ENCODE results near the gene IFNA10.
A peak's percentile ranks its signal among the peaks of the same experiment; 100 is the strongest.
"Not testable (repeated sequence)": the region's sequence is repeated elsewhere in the genome, so short reads cannot be mapped to it uniquely, and the experiment has no call there.

IFNA10 gene

DNA sequence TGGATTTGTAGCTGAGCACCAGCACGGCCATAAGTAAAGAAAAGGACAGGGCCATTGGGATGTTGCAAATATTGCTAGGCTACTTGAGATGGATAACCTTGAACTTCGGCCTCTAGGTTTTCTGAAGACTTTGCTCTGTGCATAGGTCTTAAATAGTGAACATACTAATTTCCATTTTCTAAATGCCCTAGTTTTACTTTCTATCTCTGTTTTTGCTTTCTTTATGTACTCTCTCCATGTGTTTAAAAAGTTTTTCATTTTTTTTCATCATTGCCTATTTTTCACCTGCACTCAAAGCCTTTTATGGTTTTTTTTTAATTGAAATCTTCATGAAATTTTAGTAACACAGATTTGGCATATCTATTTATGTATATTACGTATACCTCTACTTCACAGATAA, at the start of gene IFNA10:
Gene IFNA10 (minus strand): TSS at position 101 of the 400 bp plus-strand sequence. CDS start 46 bp downstream, at position 55.
- DNase-seq, result not testable (repeated sequence)

DNA sequence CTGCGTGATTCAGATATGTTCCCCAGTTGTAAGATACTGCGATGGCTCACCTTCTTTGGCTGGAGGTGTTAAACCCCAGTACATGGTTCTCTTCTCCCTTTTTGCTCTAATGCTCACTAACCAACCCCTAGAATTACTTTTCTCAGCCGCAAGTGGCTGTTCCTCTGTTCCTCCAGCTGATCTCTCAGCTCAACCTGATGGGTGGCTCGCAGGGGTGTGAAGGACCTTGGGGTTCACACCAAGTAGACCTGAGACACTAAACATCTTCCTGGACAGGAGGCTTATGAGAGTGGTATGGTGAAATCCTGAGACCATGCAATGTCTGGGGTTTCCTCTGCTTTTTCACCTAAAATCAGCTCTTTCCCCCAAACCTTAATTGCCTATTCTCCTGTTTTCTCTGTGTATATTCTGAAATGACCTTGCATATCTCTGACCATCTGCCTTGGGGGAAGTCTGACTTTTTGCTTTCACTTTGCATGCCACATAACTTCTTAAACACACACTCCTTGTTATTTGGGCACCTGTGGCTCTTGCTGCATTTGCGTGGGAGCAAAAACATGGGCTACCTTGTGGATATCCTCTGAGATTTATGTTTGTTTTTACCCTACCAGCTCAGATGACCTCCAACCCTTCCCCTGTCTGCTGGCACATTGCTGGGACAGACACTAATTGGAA, 48.7 kb upstream of the IFNA10 start:
- DNase-seq, result peak; percentile 34

GRCh38 chr9:21252721-21253547, 46.0 kb upstream of the IFNA10 start:
- DNase-seq, result peak; percentile 80

DNA sequence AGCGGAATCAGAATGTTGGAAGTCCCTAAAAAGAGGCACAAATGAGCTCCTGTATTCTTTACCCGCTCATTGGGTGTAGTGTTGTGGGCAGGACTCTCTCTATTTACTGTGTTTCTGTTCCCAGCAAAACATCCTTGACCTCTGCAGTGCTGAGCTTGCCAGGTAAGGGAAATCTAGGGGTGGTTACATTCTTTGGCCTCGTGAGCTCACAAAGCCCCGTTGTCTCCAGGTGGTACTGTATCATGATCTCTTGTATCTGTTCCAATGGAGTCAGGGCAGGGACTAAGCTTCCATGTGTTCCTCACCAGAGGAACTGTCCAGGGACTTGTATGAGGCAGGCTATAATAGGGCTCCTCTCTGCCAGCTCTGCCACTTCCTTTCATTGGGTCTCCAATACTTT, 44.7 kb upstream of the IFNA10 start:
- DNase-seq, result no peak

- DNase-seq, result no peak
These were observed 44.2 kb upstream of the IFNA10 start for GRCh38 chr9:21251190-21251589.

DNA sequence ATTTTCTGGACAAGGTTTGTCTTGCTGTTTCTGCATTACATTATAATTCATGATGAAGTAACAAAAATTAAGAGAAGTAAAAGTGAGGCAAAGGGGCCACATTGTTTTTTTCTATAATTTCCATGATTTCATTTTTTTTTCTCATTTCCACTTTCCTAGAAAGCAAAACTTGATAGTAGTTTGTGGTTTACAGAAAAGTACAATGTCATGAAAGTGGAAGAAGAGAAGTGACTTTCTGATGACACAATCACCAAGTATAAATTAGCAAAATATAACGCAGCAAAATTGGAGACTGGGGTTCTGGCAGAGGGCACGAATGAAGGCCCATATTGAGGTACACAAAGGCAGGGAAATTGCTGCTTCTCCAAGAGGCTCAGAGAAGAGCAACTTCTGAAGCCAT, 37.9 kb upstream of the IFNA10 start:
- DNase-seq, result peak; percentile 61

DNA sequence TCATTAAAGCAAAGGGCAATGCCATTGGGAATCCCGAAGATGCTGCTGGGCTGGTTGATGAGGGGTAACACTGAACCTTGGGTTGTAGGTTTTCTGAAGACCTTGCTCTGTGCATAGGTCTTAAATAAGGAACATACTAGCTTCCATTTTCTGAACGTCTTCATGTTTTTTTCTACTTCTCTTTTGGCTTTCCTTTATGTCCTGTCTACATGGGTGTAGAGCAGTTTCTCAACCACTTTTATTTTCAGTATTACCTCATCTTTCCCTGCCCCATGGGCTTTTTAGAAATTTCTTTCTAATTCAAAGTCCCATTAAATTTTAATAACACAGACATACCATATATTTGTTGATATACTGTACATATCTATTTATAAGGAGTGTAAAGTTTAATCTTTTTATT, 33.0 kb upstream of the IFNA10 start, which contains the start of gene IFNA14:
Gene IFNA14 (minus strand): TSS at position 95 of the 400 bp plus-strand sequence. CDS start 70 bp downstream, at position 25.
- DNase-seq, result no peak

DNA sequence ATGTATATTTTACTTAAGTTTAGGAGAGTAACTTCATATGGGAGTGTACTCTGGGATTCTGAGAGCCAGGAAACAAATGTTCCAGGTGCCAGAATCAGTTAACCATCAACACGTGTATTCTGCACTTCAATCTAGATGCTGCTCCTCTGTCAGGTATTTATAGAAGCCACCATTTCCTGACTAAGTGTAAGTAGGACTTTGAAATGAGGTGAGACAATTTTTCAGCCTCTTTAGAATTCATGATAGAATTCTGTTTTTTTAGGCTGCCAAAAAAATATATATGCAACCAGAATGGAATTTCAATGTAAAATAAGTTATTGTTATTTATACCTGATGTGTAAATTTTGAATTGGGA, 29.4 kb upstream of the IFNA10 start:
- not testable (repeated sequence) for DNase-seq

DNA sequence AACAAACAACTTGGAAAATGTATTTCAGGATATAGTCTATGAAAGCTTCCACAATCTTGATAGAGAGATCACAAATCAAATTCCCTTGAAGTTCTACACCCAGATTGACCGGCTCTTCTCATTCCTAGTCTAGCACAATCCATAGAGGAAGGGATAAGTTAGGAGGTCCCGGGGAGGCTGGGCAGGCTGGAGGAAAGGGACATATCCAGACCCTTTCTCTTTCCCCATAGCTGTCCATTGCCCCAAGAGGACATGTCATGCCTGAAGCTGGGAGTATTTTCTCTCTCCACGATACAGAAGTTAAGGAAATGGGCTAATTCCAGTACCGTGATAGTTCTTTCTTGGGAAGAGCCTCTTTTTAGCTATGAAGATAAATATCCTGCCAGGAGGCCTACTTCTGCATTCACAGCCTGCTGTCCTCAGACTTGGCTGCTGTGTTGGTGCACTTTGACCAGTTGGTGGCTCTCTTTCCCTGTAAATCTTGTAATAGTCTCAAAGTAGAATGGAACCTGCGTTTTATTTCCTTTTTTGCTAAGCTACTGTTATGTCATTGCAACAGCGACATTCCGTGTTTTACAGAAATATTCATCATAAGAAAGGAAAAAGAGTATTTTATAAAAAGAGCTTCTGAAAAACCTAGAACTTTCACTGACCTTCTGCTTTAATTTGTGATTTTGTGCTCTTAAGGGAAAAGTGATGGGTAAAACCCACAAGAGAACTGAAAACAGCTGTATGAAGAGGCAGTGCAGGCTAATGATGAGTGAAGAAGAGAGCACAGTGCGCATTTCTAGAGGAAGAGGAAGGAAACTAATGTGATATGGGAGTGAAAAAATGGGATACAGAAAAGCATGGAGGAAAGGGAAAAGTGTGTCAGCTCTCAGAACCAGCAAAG, 28.8 kb upstream of the IFNA10 start:
- DNase-seq, result peak; percentile 88

DNA sequence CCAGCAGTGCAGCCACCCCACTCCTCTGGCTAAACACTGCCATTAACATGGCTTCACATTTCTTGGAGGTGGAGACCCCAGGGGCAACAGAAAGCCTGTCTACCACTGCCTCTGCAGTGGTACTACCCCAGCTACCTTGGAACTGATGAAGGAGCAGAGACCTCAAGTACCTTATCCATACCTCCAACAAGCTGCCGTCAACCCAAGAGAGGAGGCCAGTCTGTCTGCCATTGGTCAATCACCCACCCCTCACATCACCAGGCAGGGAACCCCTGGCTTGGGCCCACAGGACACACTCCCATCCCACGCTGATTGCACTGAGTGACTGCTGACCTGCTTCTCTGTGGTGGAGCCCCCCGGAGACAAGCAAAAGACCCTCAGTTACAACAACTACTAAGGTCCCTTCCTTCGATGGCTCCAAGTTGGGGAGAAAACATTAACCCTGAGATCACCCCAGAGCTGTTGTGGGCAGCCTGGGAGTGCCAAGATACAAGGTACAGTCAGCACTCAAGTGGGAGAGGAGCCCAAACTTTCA, 27.3 kb upstream of the IFNA10 start:
- DNase-seq, result no peak

DNA sequence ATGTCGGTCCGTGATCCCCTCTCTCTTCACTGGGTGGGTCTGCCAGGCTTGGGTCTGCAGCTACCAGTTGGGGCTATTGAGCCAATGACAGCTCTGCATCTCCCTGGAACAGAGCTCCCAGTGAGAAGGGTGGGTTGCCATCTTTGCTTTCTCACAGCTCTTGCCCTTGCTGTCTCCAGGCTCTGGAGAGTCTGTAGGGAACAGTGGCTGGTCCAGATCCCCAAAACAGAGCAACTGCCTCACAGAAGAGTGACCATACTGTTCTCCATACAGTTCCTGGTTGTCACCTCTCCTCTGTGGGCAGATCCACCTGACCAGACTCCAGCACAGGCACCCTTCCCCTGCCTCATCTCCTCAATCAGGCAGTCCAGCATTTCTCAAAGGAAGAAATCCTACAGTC, 26.3 kb upstream of the IFNA10 start:
- DNase-seq, result no peak

DNA sequence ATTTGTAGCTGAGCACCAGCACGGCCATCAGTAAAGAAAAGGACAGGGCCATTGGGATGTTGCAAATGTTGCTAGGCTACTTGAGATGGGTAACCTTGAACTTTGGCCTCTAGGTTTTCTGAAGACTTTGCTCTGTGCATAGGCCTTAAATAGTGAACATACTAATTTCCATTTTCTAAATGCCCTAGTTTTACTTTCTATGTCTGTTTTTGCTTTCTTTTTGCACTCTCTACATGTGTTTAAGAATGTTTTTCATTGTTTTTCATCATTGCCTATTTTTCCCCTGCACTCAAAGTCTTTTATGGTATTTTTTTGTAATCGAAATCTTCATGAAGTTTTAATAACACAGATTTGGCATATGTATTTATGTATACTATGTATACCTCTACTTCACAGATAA, 21.2 kb upstream of the IFNA10 start, which contains the start of gene IFNA17:
Gene IFNA17 (minus strand): TSS at position 101 of the 400 bp plus-strand sequence. CDS start 49 bp downstream, at position 52.
- DNase-seq, result no peak

DNA sequence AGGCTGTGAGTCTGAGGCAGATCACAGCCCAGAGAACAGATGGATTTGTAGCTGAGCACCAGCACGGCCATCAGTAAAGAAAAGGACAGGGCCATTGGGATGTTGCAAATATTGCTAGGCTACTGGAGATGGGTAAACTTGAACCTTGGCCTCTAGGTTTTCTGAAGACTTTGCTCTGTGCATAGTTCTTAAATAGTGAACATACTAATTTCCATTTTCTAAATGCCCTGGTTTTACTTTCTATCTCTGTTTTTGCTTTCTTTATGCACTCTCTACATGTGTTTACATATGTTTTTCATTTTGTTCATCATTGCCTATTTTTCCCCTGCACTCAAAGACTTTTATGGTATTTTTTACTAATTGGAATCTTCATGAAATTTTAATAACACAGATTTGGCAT, 10.3 kb upstream of the IFNA10 start, which contains the start of gene IFNA16:
Gene IFNA16 (minus strand): TSS at position 101 of the 400 bp plus-strand sequence. CDS start 6 bp downstream, at position 95.
- DNase-seq, result not testable (repeated sequence)

DNA sequence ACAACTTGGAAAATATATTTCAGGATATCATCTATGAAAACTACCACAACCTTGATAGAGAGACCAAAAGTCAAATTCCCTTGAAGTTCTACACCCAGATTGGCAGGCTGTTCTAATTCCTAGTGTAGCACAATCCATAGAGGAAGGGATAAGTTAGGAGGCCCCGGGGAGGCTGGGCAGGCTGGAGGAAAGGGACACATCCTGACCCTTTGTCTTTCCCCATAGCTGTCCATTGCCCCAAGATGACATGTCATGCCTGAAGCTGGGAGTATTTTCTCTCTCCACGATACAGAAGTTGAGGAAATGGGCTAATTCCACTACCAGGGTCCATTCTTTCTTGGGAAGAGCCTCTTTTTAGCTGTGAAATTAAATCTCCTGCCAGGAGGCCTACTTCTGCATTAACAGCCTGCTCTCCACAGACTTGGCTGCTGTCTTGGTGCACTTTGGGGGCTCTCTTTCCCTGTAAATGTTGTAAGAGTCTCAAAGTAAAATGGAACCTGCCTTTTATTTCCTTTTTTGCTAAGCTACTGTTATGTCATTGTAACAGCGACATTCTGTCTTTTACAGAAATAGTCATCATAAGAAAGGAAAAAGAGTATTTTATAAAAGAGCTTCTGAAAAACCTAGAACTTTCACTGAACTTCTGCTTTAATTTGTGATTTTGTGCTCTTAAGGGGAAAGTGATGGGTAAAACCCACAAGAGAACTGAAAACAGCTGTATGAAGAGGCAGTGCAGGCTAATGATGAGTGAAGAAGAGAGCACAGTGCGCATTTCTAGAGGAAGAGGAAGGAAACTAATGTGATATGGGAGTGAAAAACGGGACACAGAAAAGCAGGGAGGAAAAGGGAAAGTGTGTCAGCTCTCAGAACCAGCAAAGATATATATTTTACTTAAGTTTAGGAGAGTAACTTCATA, 6.7 kb upstream of the IFNA10 start:
- peak; percentile 68 for DNase-seq

DNA sequence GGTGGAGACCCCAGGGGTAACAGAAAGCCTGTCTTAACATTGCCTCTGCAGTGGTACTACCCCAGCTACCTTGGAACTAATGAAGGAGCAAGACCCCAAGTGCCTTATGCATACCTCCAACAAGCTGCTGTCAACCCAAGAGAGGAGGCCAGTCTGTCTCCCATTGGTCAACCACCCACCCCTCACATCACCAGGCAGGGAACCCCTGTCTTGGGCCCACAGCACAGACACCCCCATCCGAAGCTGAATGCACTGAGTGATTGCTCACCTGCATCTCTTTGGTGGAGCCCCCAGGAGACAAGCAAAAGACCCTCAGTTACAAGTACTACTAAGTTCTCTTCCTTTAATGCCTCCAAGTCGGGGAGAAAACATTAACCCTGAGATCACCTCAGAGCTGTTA, 5.2 kb upstream of the IFNA10 start:
- not testable (repeated sequence) for DNase-seq

GRCh38 chr9:21210782-21211181, 3.8 kb upstream of the IFNA10 start:
- DNase-seq, result not testable (repeated sequence)

DNA sequence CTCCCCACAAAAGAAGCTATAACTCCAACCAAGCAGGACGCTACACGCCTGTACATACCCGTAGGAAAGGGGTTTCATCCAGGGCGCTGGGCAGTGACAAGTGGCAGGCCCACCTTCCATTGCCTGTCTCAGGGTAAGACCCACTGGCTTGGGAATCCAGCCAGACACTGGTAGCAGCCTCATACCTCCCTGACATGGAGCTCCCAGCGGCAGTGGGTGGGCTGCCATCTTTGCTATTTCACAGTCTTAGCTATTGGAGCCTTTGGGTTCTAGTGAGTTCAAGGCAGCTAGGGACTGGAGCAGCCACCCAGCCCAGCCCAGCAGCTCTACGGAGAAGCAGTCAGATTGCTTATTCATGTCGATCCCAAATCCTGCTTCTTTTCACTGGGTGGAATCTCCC, 3.4 kb upstream of the IFNA10 start:
- DNase-seq, result no peak

- peak; percentile 14 for DNase-seq
These were observed 1.7 kb downstream of the IFNA10 start for GRCh38 chr9:21205204-21205603.

- DNase-seq, result not testable (repeated sequence)
These were observed 4.8 kb downstream of the IFNA10 start, which contains the start of gene IFNA7 for GRCh38 chr9:21202105-21202504. TSS of gene IFNA7 (minus strand) at chr9:21202205. CDS start at chr9:21202165, 40 bp downstream.

DNA sequence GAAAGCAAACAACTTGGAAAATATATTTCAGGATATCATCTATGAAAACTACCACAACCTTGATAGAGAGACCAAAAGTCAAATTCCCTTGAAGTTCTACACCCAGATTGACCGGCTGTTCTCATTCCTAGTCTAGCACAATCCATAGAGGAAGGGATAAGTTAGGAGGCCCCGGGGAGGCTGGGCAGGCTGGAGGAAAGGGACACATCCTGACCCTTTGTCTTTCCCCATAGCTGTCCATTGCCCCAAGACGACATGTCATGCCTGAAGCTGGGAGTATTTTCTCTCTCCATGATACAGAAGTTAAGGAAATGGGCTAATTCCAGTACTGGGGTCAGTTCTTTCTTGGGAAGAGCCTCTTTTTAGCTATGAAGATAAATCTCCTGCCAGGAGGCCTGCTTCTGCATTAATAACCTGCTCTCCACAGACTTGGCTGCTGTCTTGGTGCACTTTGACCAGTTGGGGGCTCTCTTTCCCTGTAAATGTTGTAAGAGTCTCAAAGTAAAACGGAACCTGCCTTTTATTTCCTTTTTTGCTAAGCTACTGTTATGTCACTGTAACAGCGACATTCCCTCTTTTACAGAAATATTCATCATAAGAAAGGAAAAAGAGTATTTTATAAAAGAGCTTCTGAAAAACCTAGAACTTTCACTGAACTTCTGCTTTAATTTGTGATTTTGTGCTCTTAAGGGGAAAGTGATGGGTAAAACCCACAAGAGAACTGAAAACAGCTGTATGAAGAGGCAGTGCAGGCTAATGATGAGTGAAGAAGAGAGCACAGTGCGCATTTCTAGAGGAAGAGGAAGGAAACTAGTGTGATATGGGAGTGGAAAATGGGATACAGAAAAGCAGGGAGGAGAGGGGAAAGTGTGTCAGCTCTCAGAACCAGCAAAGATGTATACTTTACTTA, 11.8 kb downstream of the IFNA10 start:
- DNase-seq, result peak; percentile 73

Data from hematopoietic multipotent progenitor cell treated with erythropoietin and hydrocortisone succinate and interleukin-3 and kit ligand, for 4 days (in vitro differentiated cells).